WTC11 (cell line): ENCODE data around the gene MYOM1. TPM values are rescaled to one million over a fixed set of nuclear protein-coding genes. Genes with fewer than 3 reads are reported as not detected.

Experiments
- ATAC-seq: fragments of 200-7000 bp; cut with Tn5 transposase; 2 replicates; pipeline ENCODE4 v1.10.0; 2021; ENCODE audit warnings: mild to moderate bottlenecking, moderate library complexity
- CTCF ChIA-PET: fragments of 300-600 bp; sonication (Branson Sonifier 250); formaldehyde crosslinking; loops from one replicate; lab custom pipeline; 2021; ENCODE audit warnings: antibody characterized with exemption; lab: Charles Lee
- POLR2A ChIA-PET: fragments of 350-600 bp; sonication (Branson Sonifier 250); formaldehyde crosslinking; loops from one replicate; lab custom pipeline; 2021; ENCODE audit warnings: antibody characterized with exemption; lab: Charles Lee
- DNase-seq: peaks from one replicate; pipeline ENCODE4 v3.0.0; 2021; ENCODE audit warnings: low spot score
- H3K27ac Mint-ChIP-seq: 2 replicates; pipeline ENCODE4 v1.8.0; 2021; ENCODE audit warnings: mixed read lengths
- H3K27me3 Mint-ChIP-seq: 2 replicates; pipeline ENCODE4 v1.8.0; 2021; ENCODE audit warnings: low read depth, mild to moderate bottlenecking, moderate library complexity, mixed read lengths
- H3K36me3 Mint-ChIP-seq: 2 replicates; pipeline ENCODE4 v1.8.0; 2021; ENCODE audit warnings: mixed read lengths
- H3K4me1 Mint-ChIP-seq: 2 replicates; pipeline ENCODE4 v1.8.0; 2022; ENCODE audit warnings: mixed read lengths
- H3K4me3 Mint-ChIP-seq: 2 replicates; pipeline ENCODE4 v1.8.0; 2021; ENCODE audit warnings: mild to moderate bottlenecking, moderate library complexity, mixed read lengths
- H3K9me3 Mint-ChIP-seq: 2 replicates; pipeline ENCODE4 v1.8.0; 2021; ENCODE audit warnings: mixed read lengths
- CREM ChIP-seq: sonication (generic); formaldehyde crosslinking; IDR thresholded peaks from 2 replicates; pipeline ENCODE4 v1.8.1; 2022; ENCODE audit warnings: mild to moderate bottlenecking, missing genetic modification reagents, moderate library complexity
- ETV6 ChIP-seq: sonication (generic); formaldehyde crosslinking; IDR thresholded peaks from 2 replicates; pipeline ENCODE4 v1.8.1; 2022; ENCODE audit warnings: mild to moderate bottlenecking, missing genetic modification reagents
- GABPB1 ChIP-seq: sonication (generic); formaldehyde crosslinking; IDR thresholded peaks from 2 replicates; pipeline ENCODE4 v1.8.1; 2023; ENCODE audit warnings: mild to moderate bottlenecking, missing genetic modification reagents
- IRF2 ChIP-seq: sonication (generic); formaldehyde crosslinking; IDR thresholded peaks from 2 replicates; pipeline ENCODE4 v1.8.0; 2022; ENCODE audit warnings: low read depth, missing genetic modification reagents, borderline replicate concordance
- OVOL2 ChIP-seq: fragments of 250-450 bp; sonication (Bioruptor Pico); IDR thresholded peaks from 2 replicates; pipeline ENCODE4 v1.9.0; 2021; ENCODE audit warnings: mild to moderate bottlenecking, borderline replicate concordance
- SMAD3 ChIP-seq: sonication (generic); formaldehyde crosslinking; IDR thresholded peaks from 2 replicates; pipeline ENCODE4 v1.8.0; 2022; ENCODE audit warnings: missing genetic modification reagents, mild to moderate bottlenecking, borderline replicate concordance
- SP1 ChIP-seq: sonication (generic); formaldehyde crosslinking; conservative IDR thresholded peaks from 2 replicates; pipeline ENCODE4 v1.8.1; 2022; ENCODE audit warnings: missing genetic modification reagents
- ZNF317 ChIP-seq: sonication (generic); formaldehyde crosslinking; IDR thresholded peaks from 2 replicates; pipeline ENCODE4 v1.8.1; 2023; ENCODE audit warnings: low read depth, mild to moderate bottlenecking, moderate library complexity, missing genetic modification reagents, borderline replicate concordance
- ZNF423 ChIP-seq: fragments of 250-450 bp; sonication (Bioruptor Pico); IDR thresholded peaks from 2 replicates; pipeline ENCODE4 v2.1.2; 2022; ENCODE audit warnings: mild to moderate bottlenecking, moderate library complexity
- total RNA-seq: library from RNA; stranded (reverse); gene quantifications from 3 replicates; pipeline ENCODE4 v1.2.3, GENCODE V29; 2021
- TF ChIP-seq, protein P1 (sequence below): fragments of 250-450 bp; sonication (Bioruptor Pico); conservative IDR thresholded peaks from 2 replicates; pipeline ENCODE4 v1.9.0; 2021; ENCODE audit warnings: mild to moderate bottlenecking
- TF ChIP-seq, protein P2 (sequence below): sonication (generic); formaldehyde crosslinking; IDR thresholded peaks from 2 replicates; pipeline ENCODE4 v1.8.0; 2023; ENCODE audit warnings: missing genetic modification reagents, mild to moderate bottlenecking, borderline replicate concordance
- TF ChIP-seq, protein P3 (sequence below): fragments of 250-450 bp; sonication (Bioruptor Pico); IDR thresholded peaks from 2 replicates; pipeline ENCODE4 v2.1.2; 2022; ENCODE audit warnings: mild to moderate bottlenecking, moderate library complexity
- TF ChIP-seq, protein P4 (sequence below): fragments of 250-450 bp; sonication (Bioruptor Pico); IDR thresholded peaks from 2 replicates; pipeline ENCODE4 v1.8.0; 2021; ENCODE audit warnings: mild to moderate bottlenecking
- TF ChIP-seq, protein P5 (sequence below): sonication (generic); formaldehyde crosslinking; IDR thresholded peaks from 2 replicates; pipeline ENCODE4 v1.8.0; 2022; ENCODE audit warnings: missing genetic modification reagents
- TF ChIP-seq, protein P6 (sequence below): sonication (generic); formaldehyde crosslinking; IDR thresholded peaks from 2 replicates; pipeline ENCODE4 v1.8.1; 2023; ENCODE audit warnings: mild to moderate bottlenecking, moderate library complexity, missing genetic modification reagents
- TF ChIP-seq, protein P7 (sequence below): sonication (generic); formaldehyde crosslinking; conservative IDR thresholded peaks from 2 replicates; pipeline ENCODE4 v1.8.1; 2023; ENCODE audit warnings: mild to moderate bottlenecking, low read depth, missing genetic modification reagents, moderate library complexity

The MYOM1 gene
- total RNA-seq, 1 experiment from 2014 or later = 0.35 TPM

DNA sequence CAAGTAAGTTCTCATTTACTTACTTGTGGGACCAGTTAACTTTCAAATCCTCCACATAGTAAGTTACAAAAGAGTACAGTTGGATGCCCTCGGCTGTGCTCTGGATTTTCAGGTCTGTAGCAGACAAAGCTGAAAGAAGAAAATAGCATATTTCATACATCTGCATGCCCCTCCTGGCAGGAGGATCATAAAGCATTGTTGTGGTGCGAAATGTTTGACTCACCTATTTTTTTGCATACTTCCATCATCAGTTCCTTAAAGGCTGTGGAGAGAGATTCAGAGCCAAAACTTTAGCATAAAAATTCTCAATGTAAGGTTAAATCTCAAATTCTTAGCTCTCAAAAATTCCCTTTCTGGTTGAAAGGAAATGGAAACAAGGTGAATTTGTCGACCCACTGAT is 136.0 kb downstream of the MYOM1 start (continued):
- TF ChIP-seq, protein P1, sequence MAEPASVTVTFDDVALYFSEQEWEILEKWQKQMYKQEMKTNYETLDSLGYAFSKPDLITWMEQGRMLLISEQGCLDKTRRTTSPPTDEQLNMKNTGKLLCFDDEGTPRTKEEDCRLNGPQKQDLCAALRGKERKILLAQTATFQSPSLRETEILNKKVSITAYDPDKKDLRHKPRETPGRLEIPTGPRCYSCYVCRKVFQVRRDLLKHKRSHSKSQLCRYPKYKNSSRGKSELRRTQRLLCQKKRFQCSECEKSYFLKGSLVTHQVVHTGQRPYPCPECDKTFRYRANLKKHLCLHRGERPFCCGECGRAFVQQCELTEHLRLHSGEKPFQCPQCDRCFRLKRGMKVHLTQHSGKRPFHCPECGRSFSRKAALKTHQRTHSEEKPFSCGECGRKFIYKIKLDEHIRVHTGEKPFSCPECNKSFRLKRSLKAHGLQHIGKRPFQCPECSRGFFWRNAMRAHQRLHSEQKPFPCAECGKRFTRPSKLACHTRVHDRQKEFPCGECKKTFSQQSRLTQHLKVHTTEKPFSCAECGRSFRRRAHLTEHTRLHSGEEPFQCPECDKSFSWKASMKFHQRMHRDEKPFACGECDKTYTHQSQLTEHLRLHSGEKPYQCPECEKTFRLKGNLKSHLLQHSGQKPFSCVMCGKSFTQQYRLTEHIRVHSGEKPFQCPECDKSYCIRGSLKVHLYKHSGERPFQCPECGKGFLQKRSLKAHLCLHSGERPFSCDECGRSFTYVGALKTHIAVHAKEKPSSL = no peak
- TF ChIP-seq, protein P2, sequence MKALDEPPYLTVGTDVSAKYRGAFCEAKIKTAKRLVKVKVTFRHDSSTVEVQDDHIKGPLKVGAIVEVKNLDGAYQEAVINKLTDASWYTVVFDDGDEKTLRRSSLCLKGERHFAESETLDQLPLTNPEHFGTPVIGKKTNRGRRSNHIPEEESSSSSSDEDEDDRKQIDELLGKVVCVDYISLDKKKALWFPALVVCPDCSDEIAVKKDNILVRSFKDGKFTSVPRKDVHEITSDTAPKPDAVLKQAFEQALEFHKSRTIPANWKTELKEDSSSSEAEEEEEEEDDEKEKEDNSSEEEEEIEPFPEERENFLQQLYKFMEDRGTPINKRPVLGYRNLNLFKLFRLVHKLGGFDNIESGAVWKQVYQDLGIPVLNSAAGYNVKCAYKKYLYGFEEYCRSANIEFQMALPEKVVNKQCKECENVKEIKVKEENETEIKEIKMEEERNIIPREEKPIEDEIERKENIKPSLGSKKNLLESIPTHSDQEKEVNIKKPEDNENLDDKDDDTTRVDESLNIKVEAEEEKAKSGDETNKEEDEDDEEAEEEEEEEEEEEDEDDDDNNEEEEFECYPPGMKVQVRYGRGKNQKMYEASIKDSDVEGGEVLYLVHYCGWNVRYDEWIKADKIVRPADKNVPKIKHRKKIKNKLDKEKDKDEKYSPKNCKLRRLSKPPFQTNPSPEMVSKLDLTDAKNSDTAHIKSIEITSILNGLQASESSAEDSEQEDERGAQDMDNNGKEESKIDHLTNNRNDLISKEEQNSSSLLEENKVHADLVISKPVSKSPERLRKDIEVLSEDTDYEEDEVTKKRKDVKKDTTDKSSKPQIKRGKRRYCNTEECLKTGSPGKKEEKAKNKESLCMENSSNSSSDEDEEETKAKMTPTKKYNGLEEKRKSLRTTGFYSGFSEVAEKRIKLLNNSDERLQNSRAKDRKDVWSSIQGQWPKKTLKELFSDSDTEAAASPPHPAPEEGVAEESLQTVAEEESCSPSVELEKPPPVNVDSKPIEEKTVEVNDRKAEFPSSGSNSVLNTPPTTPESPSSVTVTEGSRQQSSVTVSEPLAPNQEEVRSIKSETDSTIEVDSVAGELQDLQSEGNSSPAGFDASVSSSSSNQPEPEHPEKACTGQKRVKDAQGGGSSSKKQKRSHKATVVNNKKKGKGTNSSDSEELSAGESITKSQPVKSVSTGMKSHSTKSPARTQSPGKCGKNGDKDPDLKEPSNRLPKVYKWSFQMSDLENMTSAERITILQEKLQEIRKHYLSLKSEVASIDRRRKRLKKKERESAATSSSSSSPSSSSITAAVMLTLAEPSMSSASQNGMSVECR (CRISPR knock-in tag) = no peak

DNA sequence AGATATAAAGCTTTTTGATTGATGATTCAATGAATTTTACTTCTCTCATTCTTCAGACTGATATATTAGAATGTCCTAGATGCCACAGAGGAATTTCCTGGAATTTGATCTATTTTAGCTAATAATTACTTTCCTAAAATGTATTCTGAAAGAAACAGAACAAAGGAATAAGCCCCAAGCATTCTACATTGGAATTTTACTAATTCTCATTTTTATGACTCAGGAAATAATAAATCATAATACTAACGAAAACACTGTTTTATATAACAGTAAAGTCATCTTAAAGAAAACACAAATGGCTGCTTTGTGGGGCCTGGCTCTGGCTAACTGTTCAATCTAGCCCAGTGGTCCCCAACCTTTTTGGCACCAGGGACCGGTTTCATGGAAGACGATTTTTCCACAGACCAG is 138.2 kb downstream of the MYOM1 start:
- no peak for ATAC-seq
- Mint-ChIP-seq H3K27ac (no peak overlapping the region), H3K9me3 (no peaks in the 10 kb centered on the region), H3K36me3 (no peaks in the 10 kb centered on the region), H3K27me3 (no peaks in the 10 kb centered on the region), H3K4me1 (peaks cover 19% of the 10 kb centered on the region), H3K4me3 (no peak overlapping the region)
- CTCF ChIA-PET = no interaction called here
- DNase-seq = no peak
- POLR2A ChIA-PET = interaction anchor here (0.5 kb wide), 1 partner anchor 322 kb away, joined by 3 read pairs; no protein-coding TSS in a partner anchor
- no peak for TF ChIP-seq ZNF423
- TF ChIP-seq, protein P3, sequence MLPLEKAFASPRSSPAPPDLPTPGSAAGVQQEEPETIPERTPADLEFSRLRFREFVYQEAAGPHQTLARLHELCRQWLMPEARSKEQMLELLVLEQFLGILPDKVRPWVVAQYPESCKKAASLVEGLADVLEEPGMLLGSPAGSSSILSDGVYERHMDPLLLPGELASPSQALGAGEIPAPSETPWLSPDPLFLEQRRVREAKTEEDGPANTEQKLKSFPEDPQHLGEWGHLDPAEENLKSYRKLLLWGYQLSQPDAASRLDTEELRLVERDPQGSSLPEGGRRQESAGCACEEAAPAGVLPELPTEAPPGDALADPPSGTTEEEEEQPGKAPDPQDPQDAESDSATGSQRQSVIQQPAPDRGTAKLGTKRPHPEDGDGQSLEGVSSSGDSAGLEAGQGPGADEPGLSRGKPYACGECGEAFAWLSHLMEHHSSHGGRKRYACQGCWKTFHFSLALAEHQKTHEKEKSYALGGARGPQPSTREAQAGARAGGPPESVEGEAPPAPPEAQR = no peak
- TF ChIP-seq SMAD3 = no peak
- TF ChIP-seq, protein P4, sequence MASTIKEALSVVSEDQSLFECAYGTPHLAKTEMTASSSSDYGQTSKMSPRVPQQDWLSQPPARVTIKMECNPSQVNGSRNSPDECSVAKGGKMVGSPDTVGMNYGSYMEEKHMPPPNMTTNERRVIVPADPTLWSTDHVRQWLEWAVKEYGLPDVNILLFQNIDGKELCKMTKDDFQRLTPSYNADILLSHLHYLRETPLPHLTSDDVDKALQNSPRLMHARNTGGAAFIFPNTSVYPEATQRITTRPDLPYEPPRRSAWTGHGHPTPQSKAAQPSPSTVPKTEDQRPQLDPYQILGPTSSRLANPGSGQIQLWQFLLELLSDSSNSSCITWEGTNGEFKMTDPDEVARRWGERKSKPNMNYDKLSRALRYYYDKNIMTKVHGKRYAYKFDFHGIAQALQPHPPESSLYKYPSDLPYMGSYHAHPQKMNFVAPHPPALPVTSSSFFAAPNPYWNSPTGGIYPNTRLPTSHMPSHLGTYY (CRISPR knock-in tag) = no peak
- no peak for TF ChIP-seq OVOL2
- TF ChIP-seq GABPB1 = no peak
- TF ChIP-seq, protein P5, sequence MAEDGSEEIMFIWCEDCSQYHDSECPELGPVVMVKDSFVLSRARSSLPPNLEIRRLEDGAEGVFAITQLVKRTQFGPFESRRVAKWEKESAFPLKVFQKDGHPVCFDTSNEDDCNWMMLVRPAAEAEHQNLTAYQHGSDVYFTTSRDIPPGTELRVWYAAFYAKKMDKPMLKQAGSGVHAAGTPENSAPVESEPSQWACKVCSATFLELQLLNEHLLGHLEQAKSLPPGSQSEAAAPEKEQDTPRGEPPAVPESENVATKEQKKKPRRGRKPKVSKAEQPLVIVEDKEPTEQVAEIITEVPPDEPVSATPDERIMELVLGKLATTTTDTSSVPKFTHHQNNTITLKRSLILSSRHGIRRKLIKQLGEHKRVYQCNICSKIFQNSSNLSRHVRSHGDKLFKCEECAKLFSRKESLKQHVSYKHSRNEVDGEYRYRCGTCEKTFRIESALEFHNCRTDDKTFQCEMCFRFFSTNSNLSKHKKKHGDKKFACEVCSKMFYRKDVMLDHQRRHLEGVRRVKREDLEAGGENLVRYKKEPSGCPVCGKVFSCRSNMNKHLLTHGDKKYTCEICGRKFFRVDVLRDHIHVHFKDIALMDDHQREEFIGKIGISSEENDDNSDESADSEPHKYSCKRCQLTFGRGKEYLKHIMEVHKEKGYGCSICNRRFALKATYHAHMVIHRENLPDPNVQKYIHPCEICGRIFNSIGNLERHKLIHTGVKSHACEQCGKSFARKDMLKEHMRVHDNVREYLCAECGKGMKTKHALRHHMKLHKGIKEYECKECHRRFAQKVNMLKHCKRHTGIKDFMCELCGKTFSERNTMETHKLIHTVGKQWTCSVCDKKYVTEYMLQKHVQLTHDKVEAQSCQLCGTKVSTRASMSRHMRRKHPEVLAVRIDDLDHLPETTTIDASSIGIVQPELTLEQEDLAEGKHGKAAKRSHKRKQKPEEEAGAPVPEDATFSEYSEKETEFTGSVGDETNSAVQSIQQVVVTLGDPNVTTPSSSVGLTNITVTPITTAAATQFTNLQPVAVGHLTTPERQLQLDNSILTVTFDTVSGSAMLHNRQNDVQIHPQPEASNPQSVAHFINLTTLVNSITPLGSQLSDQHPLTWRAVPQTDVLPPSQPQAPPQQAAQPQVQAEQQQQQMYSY (CRISPR knock-in tag) = no peak
- TF ChIP-seq CREM (CRISPR knock-in tag) = no peak
- no peak for TF ChIP-seq IRF2
- TF ChIP-seq ETV6 = no peak
- TF ChIP-seq, protein P6, sequence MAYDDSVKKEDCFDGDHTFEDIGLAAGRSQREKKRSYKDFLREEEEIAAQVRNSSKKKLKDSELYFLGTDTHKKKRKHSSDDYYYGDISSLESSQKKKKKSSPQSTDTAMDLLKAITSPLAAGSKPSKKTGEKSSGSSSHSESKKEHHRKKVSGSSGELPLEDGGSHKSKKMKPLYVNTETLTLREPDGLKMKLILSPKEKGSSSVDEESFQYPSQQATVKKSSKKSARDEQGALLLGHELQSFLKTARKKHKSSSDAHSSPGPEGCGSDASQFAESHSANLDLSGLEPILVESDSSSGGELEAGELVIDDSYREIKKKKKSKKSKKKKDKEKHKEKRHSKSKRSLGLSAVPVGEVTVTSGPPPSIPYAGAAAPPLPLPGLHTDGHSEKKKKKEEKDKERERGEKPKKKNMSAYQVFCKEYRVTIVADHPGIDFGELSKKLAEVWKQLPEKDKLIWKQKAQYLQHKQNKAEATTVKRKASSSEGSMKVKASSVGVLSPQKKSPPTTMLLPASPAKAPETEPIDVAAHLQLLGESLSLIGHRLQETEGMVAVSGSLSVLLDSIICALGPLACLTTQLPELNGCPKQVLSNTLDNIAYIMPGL (CRISPR knock-in tag) = no peak
- no peak for TF ChIP-seq SP1 (CRISPR knock-in tag)
- TF ChIP-seq, protein P7, sequence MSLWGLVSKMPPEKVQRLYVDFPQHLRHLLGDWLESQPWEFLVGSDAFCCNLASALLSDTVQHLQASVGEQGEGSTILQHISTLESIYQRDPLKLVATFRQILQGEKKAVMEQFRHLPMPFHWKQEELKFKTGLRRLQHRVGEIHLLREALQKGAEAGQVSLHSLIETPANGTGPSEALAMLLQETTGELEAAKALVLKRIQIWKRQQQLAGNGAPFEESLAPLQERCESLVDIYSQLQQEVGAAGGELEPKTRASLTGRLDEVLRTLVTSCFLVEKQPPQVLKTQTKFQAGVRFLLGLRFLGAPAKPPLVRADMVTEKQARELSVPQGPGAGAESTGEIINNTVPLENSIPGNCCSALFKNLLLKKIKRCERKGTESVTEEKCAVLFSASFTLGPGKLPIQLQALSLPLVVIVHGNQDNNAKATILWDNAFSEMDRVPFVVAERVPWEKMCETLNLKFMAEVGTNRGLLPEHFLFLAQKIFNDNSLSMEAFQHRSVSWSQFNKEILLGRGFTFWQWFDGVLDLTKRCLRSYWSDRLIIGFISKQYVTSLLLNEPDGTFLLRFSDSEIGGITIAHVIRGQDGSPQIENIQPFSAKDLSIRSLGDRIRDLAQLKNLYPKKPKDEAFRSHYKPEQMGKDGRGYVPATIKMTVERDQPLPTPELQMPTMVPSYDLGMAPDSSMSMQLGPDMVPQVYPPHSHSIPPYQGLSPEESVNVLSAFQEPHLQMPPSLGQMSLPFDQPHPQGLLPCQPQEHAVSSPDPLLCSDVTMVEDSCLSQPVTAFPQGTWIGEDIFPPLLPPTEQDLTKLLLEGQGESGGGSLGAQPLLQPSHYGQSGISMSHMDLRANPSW (CRISPR knock-in tag) = no peak
- no peak for TF ChIP-seq ZNF317
